Thoracic aorta (tissue), 2 donors: ENCODE data around the gene SORBS1. TPM values are rescaled to one million over a fixed set of nuclear protein-coding genes. Genes with fewer than 3 reads are reported as not detected.
A peak's percentile ranks its signal among the peaks of the same experiment; 100 is the strongest.

Experiments used
- ATAC-seq: fragments of 150-250 bp; one replicate; pipeline ENCODE4 v1.8.0; 2017; ENCODE audit warnings: low read depth; ENCODE audit not compliant: insufficient number of reproducible peaks, low FRiP score
- DNase-seq: peaks from one replicate; pipeline ENCODE4 v3.0.0-alpha.2; 2020; ENCODE audit warnings: low spot score
- H3K27ac ChIP-seq, 2 donors: fragments of 200-600 bp; sonication (generic); 1 replicate in 1 of 2; 2 replicates in 1 of 2; pipeline ENCODE4 v1.5.1; 2016; ENCODE audit warnings: mild to moderate bottlenecking in 2 of 2, moderate library complexity in 2 of 2
- H3K27me3 ChIP-seq: fragments of 200-600 bp; sonication (generic); replicated peaks from 2 replicates; pipeline ENCODE4 v1.6.0; 2016; ENCODE audit warnings: mild to moderate bottlenecking; ENCODE audit not compliant: insufficient read depth
- H3K36me3 ChIP-seq: fragments of 200-600 bp; sonication (generic); one replicate; pipeline ENCODE4 v1.5.1; 2016
- H3K4me1 ChIP-seq, 2 donors: fragments of 200-600 bp; sonication (generic); 1 replicate in 1 of 2; 2 replicates in 1 of 2; pipeline versions ENCODE4 v1.5.1 to v1.6.0; 2016; ENCODE audit warnings: low read depth in 2 of 2, mild to moderate bottlenecking in 1 of 2; ENCODE audit not compliant: control insufficient read depth in 1 of 2
- H3K4me3 ChIP-seq: fragments of 200-600 bp; sonication (generic); 2 replicates; pipeline ENCODE4 v1.5.1; 2016; ENCODE audit warnings: mild to moderate bottlenecking
- H3K9me3 ChIP-seq: fragments of 200-600 bp; sonication (generic); 2 replicates; pipeline ENCODE4 v1.5.1; 2016
- total RNA-seq, 2 donors: library from RNA; depleted of rRNA; stranded (reverse); fragments of >200 nt; gene quantifications; one replicate each; pipeline versions ENCODE4 v1.1.0 to v1.2.3, GENCODE V29; 2016
- TF ChIP-seq, protein P1 (sequence below): fragments of 200-600 bp; sonication (generic); IDR thresholded peaks from one replicate; pipeline ENCODE4 v1.5.1; 2019; ENCODE audit warnings: antibody characterized with exemption

SORBS1 gene
- total RNA-seq, 2 donors from 2014 or later, result 1,110 to 1,659 TPM

DNA sequence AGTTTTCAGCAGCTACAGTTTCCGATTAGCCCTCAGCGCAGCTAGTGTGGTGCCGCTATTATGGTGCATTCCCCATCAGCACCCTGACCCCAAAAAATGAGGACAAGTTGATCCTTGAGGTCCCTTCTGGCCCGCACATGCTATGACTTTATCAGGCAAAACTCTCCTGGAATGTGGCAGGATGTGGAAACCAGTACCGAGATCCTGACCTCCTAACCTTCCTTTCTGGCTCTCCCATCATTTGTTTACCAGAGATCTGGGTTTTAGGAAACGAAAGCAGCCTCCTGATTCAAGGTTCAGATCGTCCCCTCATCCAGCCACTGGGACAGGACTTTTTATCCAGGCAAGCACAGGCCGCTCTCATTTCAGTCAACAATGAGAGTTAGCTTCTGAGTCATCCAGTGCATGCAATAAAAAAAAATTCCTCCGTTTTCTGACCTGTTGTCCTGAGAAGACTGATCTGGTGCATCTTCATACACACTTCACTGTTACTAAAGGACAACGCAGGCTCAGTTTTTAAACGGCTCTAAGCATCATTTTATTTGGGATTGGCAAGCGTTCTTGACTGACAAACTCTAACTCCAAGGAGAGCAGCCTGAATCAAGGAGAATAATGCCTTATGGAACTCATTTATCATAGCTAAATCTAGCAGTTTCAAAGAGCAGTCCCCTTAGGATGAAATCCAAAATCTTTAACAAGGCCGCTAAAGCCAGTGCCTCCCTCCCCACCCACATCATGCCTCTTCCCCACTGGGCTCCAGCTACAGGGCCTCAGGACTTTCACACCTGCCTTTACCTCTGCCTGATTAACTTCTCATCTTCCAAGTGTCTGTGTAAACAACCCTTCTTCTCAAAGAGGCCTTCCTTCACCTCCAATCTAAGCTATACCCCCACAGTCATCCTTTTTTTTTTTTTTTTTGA is 287.5 kb downstream of the SORBS1 start:
- TF ChIP-seq, protein P1, sequence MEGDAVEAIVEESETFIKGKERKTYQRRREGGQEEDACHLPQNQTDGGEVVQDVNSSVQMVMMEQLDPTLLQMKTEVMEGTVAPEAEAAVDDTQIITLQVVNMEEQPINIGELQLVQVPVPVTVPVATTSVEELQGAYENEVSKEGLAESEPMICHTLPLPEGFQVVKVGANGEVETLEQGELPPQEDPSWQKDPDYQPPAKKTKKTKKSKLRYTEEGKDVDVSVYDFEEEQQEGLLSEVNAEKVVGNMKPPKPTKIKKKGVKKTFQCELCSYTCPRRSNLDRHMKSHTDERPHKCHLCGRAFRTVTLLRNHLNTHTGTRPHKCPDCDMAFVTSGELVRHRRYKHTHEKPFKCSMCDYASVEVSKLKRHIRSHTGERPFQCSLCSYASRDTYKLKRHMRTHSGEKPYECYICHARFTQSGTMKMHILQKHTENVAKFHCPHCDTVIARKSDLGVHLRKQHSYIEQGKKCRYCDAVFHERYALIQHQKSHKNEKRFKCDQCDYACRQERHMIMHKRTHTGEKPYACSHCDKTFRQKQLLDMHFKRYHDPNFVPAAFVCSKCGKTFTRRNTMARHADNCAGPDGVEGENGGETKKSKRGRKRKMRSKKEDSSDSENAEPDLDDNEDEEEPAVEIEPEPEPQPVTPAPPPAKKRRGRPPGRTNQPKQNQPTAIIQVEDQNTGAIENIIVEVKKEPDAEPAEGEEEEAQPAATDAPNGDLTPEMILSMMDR, result no peak
- DNase-seq (no peak), ATAC-seq (no peak)
- Histone ChIP-seq H3K4me3 (peak overlapping the region; percentile 47), H3K4me1 (peaks cover 51 to 81% of the 10 kb centered on the region in 2 donors), H3K9me3 (no peaks in the 10 kb centered on the region), H3K27me3 (no peaks in the 10 kb centered on the region), H3K36me3 (peaks cover 9% of the 10 kb centered on the region), H3K27ac (peak overlapping the region; percentile 84 to 86)

DNA sequence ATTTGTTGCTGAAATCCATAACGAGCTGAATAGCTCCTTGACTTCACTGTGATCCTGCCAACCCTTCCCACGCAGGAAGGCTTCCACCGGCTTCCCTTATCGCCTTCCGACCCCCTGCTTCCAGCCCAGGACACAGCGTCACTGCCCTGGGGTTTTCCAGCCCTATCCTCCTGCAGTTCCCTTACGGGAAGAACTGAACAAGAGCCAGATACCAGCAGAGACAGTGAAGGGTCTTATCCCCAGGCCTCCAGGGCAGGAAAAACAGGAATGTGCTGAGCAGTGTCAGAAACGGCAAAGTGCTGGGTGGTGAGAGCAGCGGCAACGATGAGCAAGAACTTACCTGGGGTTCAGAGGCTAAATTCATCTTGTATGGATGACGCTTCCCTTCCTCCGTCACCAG is 292.7 kb downstream of the SORBS1 start:
- TF ChIP-seq, protein P1, result no peak
- peaks cover 33 to 79% of the 10 kb centered on the region in 2 donors for H3K4me1 ChIP-seq
- H3K4me3 ChIP-seq, result peak overlapping the region; percentile 16
- peaks cover 17% of the 10 kb centered on the region for H3K36me3 ChIP-seq
- peak overlapping the region; percentile 86 to 89 for H3K27ac ChIP-seq
- ATAC-seq (peak; percentile 54), DNase-seq (no peak)
- no peaks in the 10 kb centered on the region for H3K9me3 ChIP-seq
- no peaks in the 10 kb centered on the region for H3K27me3 ChIP-seq

DNA sequence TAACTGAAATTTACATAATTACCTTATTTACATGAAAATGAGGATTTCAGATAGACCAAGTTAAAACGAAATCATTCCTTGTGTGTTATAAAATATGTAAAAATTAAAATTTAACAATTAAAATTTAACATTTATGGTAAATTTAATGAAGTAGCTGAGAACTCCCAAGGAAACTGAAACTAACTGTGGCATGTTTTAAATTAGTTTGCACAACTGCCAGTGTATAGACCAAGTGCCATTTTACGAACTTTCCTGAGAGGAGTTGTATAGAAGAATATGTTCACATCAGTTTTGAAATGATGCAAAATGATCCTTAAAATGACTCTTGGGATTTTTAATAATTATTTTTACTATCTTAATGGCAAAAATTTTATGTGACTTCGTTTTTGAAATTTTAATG is 293.9 kb downstream of the SORBS1 start:
- Histone ChIP-seq H3K27ac (peak overlapping the region; percentile 86 to 89), H3K27me3 (no peaks in the 10 kb centered on the region), H3K4me1 (peaks cover 29 to 77% of the 10 kb centered on the region in 2 donors), H3K36me3 (peaks cover 25% of the 10 kb centered on the region), H3K9me3 (no peaks in the 10 kb centered on the region), H3K4me3 (no peak overlapping the region)
- TF ChIP-seq, protein P1, result no peak
- DNase-seq (no peak), ATAC-seq (no peak)

DNA sequence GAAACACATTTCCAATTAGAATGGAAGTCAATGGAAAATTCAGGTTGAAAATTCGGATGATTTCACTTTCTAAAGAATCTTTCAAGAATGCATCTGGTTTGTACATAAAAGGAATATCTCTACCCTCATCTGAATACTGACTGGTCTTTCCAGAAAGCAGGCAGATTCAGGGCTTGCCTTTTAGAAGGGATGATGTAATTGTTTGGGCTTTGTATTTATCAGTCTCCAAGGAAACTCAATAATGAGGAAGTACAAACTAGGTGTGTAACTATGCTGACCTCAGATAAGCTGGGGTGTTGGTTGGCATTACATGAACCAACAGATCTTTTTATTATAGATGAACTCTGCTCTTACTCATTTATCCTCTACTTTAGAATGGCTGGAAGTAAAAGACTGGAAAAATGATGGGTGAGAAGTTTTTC is 294.5 kb downstream of the SORBS1 start:
- peak overlapping the region; percentile 86 to 89 for H3K27ac ChIP-seq
- ATAC-seq (peak; percentile 52), DNase-seq (no peak)
- H3K4me1 ChIP-seq, result peaks cover 29 to 80% of the 10 kb centered on the region in 2 donors
- TF ChIP-seq, protein P1, result no peak
- H3K27me3 ChIP-seq, result no peaks in the 10 kb centered on the region
- H3K36me3 ChIP-seq, result peaks cover 25% of the 10 kb centered on the region
- no peaks in the 10 kb centered on the region for H3K9me3 ChIP-seq
- no peak overlapping the region for H3K4me3 ChIP-seq

DNA sequence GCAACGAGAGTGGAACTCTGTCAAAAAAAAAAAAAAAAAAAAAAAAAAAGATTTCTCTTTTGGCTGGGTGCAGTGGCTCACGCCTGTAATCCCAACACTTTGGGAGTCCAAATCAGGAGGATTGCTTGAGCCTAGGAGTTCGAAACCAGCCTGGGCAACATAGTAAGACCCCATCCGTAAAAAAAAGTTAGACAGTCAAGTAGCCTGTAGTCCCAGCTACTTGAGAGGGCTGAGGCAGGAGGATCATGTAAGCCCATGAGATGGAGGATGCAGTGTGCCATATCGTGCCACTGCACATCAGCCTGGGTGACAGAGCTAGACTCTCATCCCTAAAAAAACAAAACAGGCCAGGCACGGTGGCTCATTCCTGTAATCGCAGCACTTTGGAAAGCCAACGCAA is 295.6 kb downstream of the SORBS1 start:
- Histone ChIP-seq H3K4me1 (peaks cover 39 to 83% of the 10 kb centered on the region in 2 donors), H3K27ac (peak overlapping the region; percentile 86 to 89)
- TF ChIP-seq, protein P1, result no peak

More for the DNA sequence above, 295.6 kb downstream of the SORBS1 start:
- Histone ChIP-seq H3K9me3 (no peaks in the 10 kb centered on the region), H3K4me3 (no peak overlapping the region), H3K27me3 (no peaks in the 10 kb centered on the region), H3K36me3 (peaks cover 21% of the 10 kb centered on the region)
- no peak for DNase-seq
- no peak for ATAC-seq
